ENCODE measurements around the gene XXYLT1.

DNA sequence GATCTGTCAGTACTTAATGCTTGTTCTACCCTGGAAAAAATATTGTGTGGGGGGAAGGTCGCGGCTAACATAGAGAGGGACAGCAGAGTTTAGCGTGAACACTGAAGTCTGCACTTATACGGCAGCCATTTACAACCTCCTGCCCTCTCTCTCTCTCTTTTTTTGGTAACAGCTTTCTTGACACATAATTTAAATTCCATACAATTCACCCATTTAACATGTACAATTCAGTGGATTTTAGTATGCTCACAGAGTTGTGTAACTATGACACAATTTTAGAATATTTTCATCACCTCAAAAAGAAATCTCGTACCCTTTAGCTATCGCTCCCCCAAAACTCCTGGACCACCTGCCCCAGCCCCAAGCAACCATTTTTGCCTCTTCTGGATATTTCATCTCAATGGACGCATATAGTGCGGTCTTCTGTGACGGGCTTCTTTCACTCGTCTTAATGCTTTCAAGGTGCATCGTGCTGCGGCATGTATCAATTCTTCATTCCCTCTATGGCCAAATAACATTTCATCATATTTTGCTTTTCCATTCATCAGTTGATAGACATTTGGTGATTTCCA lies 141.8 kb downstream of the XXYLT1 start:
- TF ChIP-seq, protein P1, sequence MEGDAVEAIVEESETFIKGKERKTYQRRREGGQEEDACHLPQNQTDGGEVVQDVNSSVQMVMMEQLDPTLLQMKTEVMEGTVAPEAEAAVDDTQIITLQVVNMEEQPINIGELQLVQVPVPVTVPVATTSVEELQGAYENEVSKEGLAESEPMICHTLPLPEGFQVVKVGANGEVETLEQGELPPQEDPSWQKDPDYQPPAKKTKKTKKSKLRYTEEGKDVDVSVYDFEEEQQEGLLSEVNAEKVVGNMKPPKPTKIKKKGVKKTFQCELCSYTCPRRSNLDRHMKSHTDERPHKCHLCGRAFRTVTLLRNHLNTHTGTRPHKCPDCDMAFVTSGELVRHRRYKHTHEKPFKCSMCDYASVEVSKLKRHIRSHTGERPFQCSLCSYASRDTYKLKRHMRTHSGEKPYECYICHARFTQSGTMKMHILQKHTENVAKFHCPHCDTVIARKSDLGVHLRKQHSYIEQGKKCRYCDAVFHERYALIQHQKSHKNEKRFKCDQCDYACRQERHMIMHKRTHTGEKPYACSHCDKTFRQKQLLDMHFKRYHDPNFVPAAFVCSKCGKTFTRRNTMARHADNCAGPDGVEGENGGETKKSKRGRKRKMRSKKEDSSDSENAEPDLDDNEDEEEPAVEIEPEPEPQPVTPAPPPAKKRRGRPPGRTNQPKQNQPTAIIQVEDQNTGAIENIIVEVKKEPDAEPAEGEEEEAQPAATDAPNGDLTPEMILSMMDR (IDR thresholded peaks at IDR 0.05): no peak
- TF ChIP-seq POLR2A (IDR thresholded peaks at IDR 0.05) (no peak), POLR2AphosphoS5 (IDR thresholded peaks at IDR 0.05; ENCODE audit: insufficient read depth in 1 of 2, low read depth in 1 of 2) (no peak)

Data from vagina (tissue), 2 donors.